ENCODE results near the gene UGT1A1. TPM values are rescaled to one million over a fixed set of nuclear protein-coding genes. Genes with fewer than 3 reads are reported as not detected.

The UGT1A1 gene
- total RNA-seq, 2 donors from 2014 or later, result not detected

DNA sequence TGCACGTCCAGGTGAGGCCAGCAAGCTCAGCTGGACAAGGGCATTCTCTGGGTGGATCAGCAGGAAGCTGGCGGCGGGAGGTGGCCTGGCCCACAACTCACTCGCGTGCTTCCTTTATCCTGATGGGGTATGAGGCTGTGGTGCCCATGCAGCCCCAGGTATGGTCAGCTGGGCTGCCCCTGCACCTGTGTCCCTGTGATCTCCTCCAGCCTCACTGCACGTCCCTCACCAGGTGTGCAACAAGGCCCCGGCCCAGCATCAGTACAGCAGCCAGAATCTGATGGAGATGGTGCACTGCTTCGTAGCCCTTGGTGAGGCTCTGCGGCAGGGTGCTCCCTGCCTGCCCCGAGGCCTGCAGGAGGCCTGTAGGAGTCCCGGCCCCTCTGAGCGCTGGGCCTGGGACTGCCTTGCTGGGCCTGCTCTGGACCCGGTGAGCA is 35.7 kb downstream of the UGT1A1 start:
- H3K27ac ChIP-seq, result no peak overlapping the region
- TF ChIP-seq, protein P1, sequence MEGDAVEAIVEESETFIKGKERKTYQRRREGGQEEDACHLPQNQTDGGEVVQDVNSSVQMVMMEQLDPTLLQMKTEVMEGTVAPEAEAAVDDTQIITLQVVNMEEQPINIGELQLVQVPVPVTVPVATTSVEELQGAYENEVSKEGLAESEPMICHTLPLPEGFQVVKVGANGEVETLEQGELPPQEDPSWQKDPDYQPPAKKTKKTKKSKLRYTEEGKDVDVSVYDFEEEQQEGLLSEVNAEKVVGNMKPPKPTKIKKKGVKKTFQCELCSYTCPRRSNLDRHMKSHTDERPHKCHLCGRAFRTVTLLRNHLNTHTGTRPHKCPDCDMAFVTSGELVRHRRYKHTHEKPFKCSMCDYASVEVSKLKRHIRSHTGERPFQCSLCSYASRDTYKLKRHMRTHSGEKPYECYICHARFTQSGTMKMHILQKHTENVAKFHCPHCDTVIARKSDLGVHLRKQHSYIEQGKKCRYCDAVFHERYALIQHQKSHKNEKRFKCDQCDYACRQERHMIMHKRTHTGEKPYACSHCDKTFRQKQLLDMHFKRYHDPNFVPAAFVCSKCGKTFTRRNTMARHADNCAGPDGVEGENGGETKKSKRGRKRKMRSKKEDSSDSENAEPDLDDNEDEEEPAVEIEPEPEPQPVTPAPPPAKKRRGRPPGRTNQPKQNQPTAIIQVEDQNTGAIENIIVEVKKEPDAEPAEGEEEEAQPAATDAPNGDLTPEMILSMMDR (IDR thresholded peaks at IDR 0.05), result no peak
- no peaks in the 10 kb centered on the region for H3K4me1 ChIP-seq
- no peak overlapping the region for H3K4me3 ChIP-seq
- H3K36me3 ChIP-seq, result no peaks in the 10 kb centered on the region
- no peaks in the 10 kb centered on the region for H3K27me3 ChIP-seq
- H3K9me3 ChIP-seq, result no peaks in the 10 kb centered on the region
- peak; percentile 43 for DNase-seq (ENCODE audit: low spot score)

DNA sequence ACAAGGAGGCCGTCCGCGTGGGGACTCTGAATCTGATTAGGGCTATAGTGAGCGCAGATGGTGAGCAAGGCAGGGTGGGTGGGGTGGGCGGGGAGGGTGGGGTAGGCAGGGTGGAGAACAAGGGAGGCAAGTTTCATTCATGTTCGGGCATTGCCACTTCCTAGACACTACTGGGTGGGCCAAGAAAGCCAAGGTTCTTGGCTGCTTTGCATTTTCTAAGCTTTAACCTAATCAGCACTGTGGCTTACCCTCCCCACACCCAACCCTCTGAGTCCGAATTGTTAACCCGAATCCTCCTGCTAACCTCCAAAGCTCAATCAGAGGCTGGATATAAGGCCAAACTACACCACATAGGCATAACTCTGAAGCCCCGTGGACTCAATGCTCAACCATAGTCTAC is 36.2 kb downstream of the UGT1A1 start:
- no peaks in the 10 kb centered on the region for H3K4me1 ChIP-seq
- H3K9me3 ChIP-seq, result no peaks in the 10 kb centered on the region
- TF ChIP-seq, protein P1 (IDR thresholded peaks at IDR 0.05), result no peak
- H3K27ac ChIP-seq, result no peak overlapping the region
- DNase-seq (ENCODE audit: low spot score), result peak; percentile 7
- H3K36me3 ChIP-seq, result no peaks in the 10 kb centered on the region
- no peaks in the 10 kb centered on the region for H3K27me3 ChIP-seq
- H3K4me3 ChIP-seq, result no peak overlapping the region

DNA sequence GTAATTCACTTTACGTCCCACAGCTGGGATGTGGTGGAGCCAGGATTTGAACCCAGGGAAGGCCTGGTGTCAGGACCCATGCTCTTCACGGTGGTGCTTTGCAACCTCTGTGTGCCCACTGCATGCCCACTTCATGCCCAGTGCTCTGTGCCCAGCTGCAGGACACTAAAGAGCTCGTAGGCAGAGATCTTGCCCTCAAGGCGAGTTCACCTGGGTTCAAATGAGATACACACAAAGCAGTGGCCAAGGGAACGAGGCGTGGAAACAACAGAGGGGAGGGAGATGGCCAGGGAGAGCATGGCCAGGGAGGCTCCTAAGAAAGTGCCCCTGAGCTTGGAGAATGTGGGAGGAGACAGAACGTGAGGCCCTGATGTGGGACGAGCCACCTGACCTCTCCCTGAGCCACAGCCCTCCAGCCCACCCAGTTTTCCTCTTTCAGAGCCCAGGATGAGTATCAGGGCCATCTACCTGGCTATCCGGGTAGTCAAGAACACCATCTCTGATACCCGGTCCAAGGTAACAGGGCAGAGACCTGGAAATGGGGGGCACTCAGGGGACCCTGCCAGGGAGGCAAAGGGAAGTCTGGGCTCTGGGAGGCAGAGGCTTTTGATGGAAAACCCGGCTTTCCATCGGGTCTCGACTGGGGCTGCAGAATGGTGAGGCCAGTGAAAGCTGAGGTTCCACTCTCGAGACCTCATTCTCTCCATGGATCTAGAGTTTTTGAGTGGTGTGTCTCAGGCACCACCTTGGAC is 38.4 kb downstream of the UGT1A1 start:
- Histone ChIP-seq H3K4me3 (no peak overlapping the region), H3K36me3 (no peaks in the 10 kb centered on the region), H3K4me1 (no peaks in the 10 kb centered on the region), H3K27ac (no peak overlapping the region), H3K27me3 (no peaks in the 10 kb centered on the region), H3K9me3 (no peaks in the 10 kb centered on the region)
- peak; percentile 11 for DNase-seq (ENCODE audit: low spot score)
- TF ChIP-seq, protein P1 (IDR thresholded peaks at IDR 0.05), result no peak

DNA sequence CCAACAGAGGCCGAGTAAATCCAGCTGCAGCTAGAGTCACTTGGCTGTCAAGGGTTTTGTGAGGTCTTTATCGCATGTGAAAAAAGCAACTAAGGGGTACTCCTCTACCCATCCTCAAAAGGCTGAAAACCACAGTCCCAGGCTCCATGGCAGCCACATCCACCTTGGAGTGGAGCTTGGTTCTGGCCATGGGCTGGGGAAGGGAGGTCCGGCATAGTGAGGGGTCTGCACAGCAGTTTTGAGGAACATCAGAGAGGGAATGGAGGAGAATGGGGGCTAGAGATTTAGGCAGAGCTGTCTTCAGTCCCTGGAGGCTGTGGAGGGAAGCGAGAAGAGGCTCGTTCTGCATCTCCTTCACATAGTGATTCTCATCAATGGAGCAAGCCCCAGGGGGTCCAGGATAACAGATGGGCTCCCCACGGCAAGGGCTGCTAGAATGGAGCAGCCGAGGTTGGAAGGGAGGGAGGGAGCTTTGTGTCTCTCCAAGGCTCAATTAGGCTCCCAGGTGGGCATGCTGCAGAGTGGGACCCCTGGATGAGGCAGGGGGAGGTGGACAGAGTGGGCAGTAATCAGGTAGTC is 39.1 kb downstream of the UGT1A1 start:
- Histone ChIP-seq H3K27ac (no peak overlapping the region), H3K9me3 (no peaks in the 10 kb centered on the region), H3K4me1 (no peaks in the 10 kb centered on the region), H3K27me3 (no peaks in the 10 kb centered on the region), H3K36me3 (no peaks in the 10 kb centered on the region), H3K4me3 (no peak overlapping the region)
- peak; percentile 52 for DNase-seq (ENCODE audit: low spot score)
- TF ChIP-seq, protein P1 (IDR thresholded peaks at IDR 0.05), result no peak

- DNase-seq (ENCODE audit: low spot score), result no peak
- no peak overlapping the region for H3K4me3 ChIP-seq
- H3K27ac ChIP-seq, result no peak overlapping the region
- TF ChIP-seq, protein P1 (IDR thresholded peaks at IDR 0.05), result no peak
- no peaks in the 10 kb centered on the region for H3K27me3 ChIP-seq
- H3K4me1 ChIP-seq, result no peaks in the 10 kb centered on the region
- H3K9me3 ChIP-seq, result no peaks in the 10 kb centered on the region
- H3K36me3 ChIP-seq, result no peaks in the 10 kb centered on the region
Observed at GRCh38 chr2:233799716-233800115, 39.6 kb downstream of the UGT1A1 start.

All from right atrium auricular region (tissue), 2 donors.